GM12878 (cell line): ENCODE measurements around the gene RHCG. TPM values are rescaled to one million over a fixed set of nuclear protein-coding genes. Genes with fewer than 3 reads are reported as not detected.

Source experiments
- ATAC-seq: fragments of 200-7000 bp; cut with Tn5 transposase; 3 replicates; pipeline ENCODE4 v1.9.1; 2020; ENCODE audit warnings: mild to moderate bottlenecking, moderate library complexity
- BruUV-seq: library from RNA; stranded (reverse); fragments of 400-500 nt; replicated peaks from 2 replicates; lab custom pipeline; 2021; lab: Mats Ljungman, UMichigan
- CTCF ChIA-PET: fragments of 300-600 bp; sonication (Branson Sonifier 250); formaldehyde crosslinking; extraction: SDS; loops from one replicate; lab custom pipeline; 2021; ENCODE audit warnings: inconsistent platforms; lab: Yijun Ruan, JAX
- POLR2A ChIA-PET: fragments of 350-600 bp; formaldehyde crosslinking; extraction: SDS; loops from one replicate; lab custom pipeline; 2021; ENCODE audit warnings: inconsistent platforms; lab: Charles Lee
- RAD21 ChIA-PET: fragments of 300-600 bp; sonication (Branson Sonifier 250); formaldehyde crosslinking; loops from one replicate; lab custom pipeline; 2023; ENCODE audit warnings: antibody characterized with exemption; ENCODE audit not compliant: unreplicated experiment; lab: Charles Lee
- SMC1A ChIA-PET: fragments of 300-600 bp; sonication (Branson Sonifier 250); formaldehyde crosslinking; loops from one replicate; lab custom pipeline; 2023; ENCODE audit not compliant: unreplicated experiment, uncharacterized antibody; lab: Charles Lee
- DNase-seq: peaks from one replicate; pipeline ENCODE4 v3.0.0-alpha.2; 2011; ENCODE audit warnings: low read depth, low spot score
- FAIRE-seq: peaks from 3 replicates; lab custom pipeline; 2011; peaks lifted over from hg19 to GRCh38; lab: Jason Lieb, UNC
- H2AFZ ChIP-seq: 2 replicates; pipeline ENCODE4 v1.6.0; 2011; ENCODE audit warnings: low read depth, low read length, control low read depth; ENCODE audit not compliant: control insufficient read depth
- H3K27ac ChIP-seq: 2 replicates; pipeline ENCODE4 v1.5.1; 2011; ENCODE audit warnings: control low read depth; ENCODE audit not compliant: control insufficient read depth, insufficient read depth
- H3K27me3 ChIP-seq, 2 experiments: replicated peaks in 1 of 2; 2 replicates each; pipeline versions ENCODE4 v1.6.0 to v1.6.1; 2011; ENCODE audit warnings: low read length in 1 of 2; ENCODE audit not compliant: control insufficient read depth in 2 of 2, insufficient read depth in 2 of 2
- H3K36me3 ChIP-seq, 2 experiments: 2 replicates each; pipeline ENCODE4 v1.5.1; 2011; ENCODE audit warnings: low read length in 1 of 2; ENCODE audit not compliant: control insufficient read depth in 2 of 2, insufficient read depth in 2 of 2
- H3K4me1 ChIP-seq: 2 replicates; pipeline ENCODE4 v1.6.1; 2011; ENCODE audit warnings: mild to moderate bottlenecking, low read length, moderate library complexity, mixed read lengths; ENCODE audit not compliant: control insufficient read depth, insufficient read depth
- H3K4me2 ChIP-seq: 2 replicates; pipeline ENCODE4 v1.6.0; 2011; ENCODE audit warnings: control low read depth; ENCODE audit not compliant: control insufficient read depth, insufficient read depth
- H3K4me3 ChIP-seq: fragments of 200-600 bp; sonication (generic); 2 replicates; pipeline ENCODE4 v1.5.1; 2016
- H3K79me2 ChIP-seq: 2 replicates; pipeline ENCODE4 v1.6.0; 2011; ENCODE audit warnings: low read length; ENCODE audit not compliant: control insufficient read depth, insufficient read depth
- H3K9ac ChIP-seq: 2 replicates; pipeline ENCODE4 v1.8.0; 2011; ENCODE audit warnings: low read length, control low read depth, mixed read lengths; ENCODE audit not compliant: control insufficient read depth, insufficient read depth
- H3K9me3 ChIP-seq: replicated peaks from 3 replicates; pipeline ENCODE4 v1.5.1; 2011; ENCODE audit warnings: mild to moderate bottlenecking, low read length; ENCODE audit not compliant: control insufficient read depth, insufficient read depth
- H4K20me1 ChIP-seq: 2 replicates; pipeline ENCODE4 v1.6.0; 2011; ENCODE audit not compliant: control insufficient read depth, insufficient read depth
- ATF2 ChIP-seq: IDR thresholded peaks from 2 replicates; pipeline ENCODE4 v1.6.1; 2012; ENCODE audit warnings: low read length, inconsistent platforms
- CHD2 ChIP-seq: IDR thresholded peaks from 2 replicates; pipeline ENCODE4 v1.6.1; 2011; ENCODE audit warnings: low read depth, low read length, improper control_type of control experiment, borderline replicate concordance
- ELK1 ChIP-seq: IDR thresholded peaks from 2 replicates; pipeline ENCODE4 v1.6.1; 2012; ENCODE audit warnings: low read depth, low read length, improper control_type of control experiment
- EP300 ChIP-seq, 2 experiments: fragments of 150-350 bp in 1 of 2; IDR thresholded peaks; 2 replicates each; pipeline ENCODE4 v1.6.1; 2011 to 2012; ENCODE audit warnings: low read depth in 2 of 2, low read length in 2 of 2, borderline replicate concordance in 1 of 2, improper control_type of control experiment in 1 of 2, inconsistent platforms in 1 of 2; ENCODE audit not compliant: control insufficient read depth in 1 of 2
- PML ChIP-seq: IDR thresholded peaks from 2 replicates; pipeline ENCODE4 v1.6.1; 2012; ENCODE audit warnings: low read length, inconsistent platforms
- SMAD1 ChIP-seq: fragments of 450-650 bp; IDR thresholded peaks from 2 replicates; pipeline ENCODE4 v1.6.1; 2018; ENCODE audit warnings: mild to moderate bottlenecking, low read depth; ENCODE audit not compliant: partially characterized antibody
- STAT1 ChIP-seq: fragments of 450-650 bp; conservative IDR thresholded peaks from 2 replicates; pipeline ENCODE4 v1.6.1; 2014; ENCODE audit warnings: antibody characterized with exemption, mild to moderate bottlenecking
- USF2 ChIP-seq: IDR thresholded peaks from 2 replicates; pipeline ENCODE4 v1.6.1; 2011; ENCODE audit warnings: low read depth, low read length, improper control_type of control experiment, borderline replicate concordance
- YY1 ChIP-seq: IDR thresholded peaks from 2 replicates; pipeline ENCODE4 v1.6.1; 2011; ENCODE audit warnings: low read depth, mild to moderate bottlenecking, low read length
- ZBTB33 ChIP-seq: fragments of 450-650 bp; IDR thresholded peaks from 2 replicates; pipeline ENCODE4 v1.6.1; 2017; ENCODE audit warnings: mild to moderate bottlenecking
- ZNF207 ChIP-seq: fragments of 450-650 bp; IDR thresholded peaks from 2 replicates; pipeline ENCODE4 v1.6.1; 2014; ENCODE audit warnings: antibody characterized with exemption, mild to moderate bottlenecking, borderline replicate concordance
- WGBS: methylation state at CpG from one replicate; pipeline ENCODE4 v1.1.6; 2016; ENCODE audit warnings: low lambda C conversion rate; ENCODE audit not compliant: insufficient replicate concordance, insufficient coverage; ENCODE audit errors: missing lambda C conversion rate; 5-methylcytosine and 5-hydroxymethylcytosine counted together
- in situ Hi-C: fragments of 300-500 bp; cut with MboI; formaldehyde crosslinking; loops from 9 replicates; pipeline ENCODE4 v1.14.3; 2018; ENCODE audit warnings: mixed read lengths
- intact Hi-C: fragments of 100-400 bp; cut with micrococcal nuclease; formaldehyde crosslinking; loops from one replicate; pipeline ENCODE4 v1.14.2; 2022; ENCODE audit not compliant: unreplicated experiment
- polyA plus RNA-seq, 11 experiments: library from polyadenylated mRNA; depleted of rRNA in 4 of 11; unstranded in 6 of 11; stranded (reverse) in 5 of 11; fragments of >200 nt; fragmentation: Nextera tagmentation in 4 of 11; fragmentation: Illumina TruSeq in 1 of 11; extraction: Ambion mirVana in 4 of 11; extraction: Trizol in 1 of 11; gene quantifications; 1 replicate in 1 of 11; 2 replicates in 10 of 11; pipeline versions ENCODE4 v1.2.1 to v1.2.3, GENCODE V29; 2011 to 2016; ENCODE audit warnings: inconsistent platforms in 2 of 11, missing spikeins in 2 of 11, low read depth in 1 of 11
- total RNA-seq, 4 experiments: library from RNA; depleted of rRNA in 3 of 4; stranded (reverse); fragments of >200 nt in 3 of 4; fragmentation: Illumina TruSeq in 1 of 4; extraction: Trizol in 1 of 4; gene quantifications; 2 replicates each; pipeline versions ENCODE4 v1.2.1 to v1.2.3, GENCODE V29; 2013 to 2021

Gene RHCG
- total and polyA plus RNA-seq, 10 of the 15 experiments (the other 5 are each of a cell fraction or from before 2014, with no cell fraction given): 0.05 to 0.11 TPM; not detected in 8

GRCh38 chr15:89458440-89458839 lies 37.9 kb downstream of the RHCG start:
- ATAC-seq: no peak
- in situ Hi-C loops: no loop called here
- Histone ChIP-seq H3K4me1 (no peaks in the 10 kb centered on the region), H3K4me3 (no peak overlapping the region), H3K4me2 (no peak overlapping the region), H3K79me2 (no peaks in the 10 kb centered on the region), H4K20me1 (no peaks in the 10 kb centered on the region), H3K27me3 (no peaks in the 10 kb centered on the region), H3K36me3 (no peaks in the 10 kb centered on the region), H3K9ac (no peak overlapping the region), H2AFZ (no peak overlapping the region), H3K9me3 (peaks cover 2% of the 10 kb centered on the region), H3K27ac (no peak overlapping the region)
- BruUV-seq: no TSS peak
- intact Hi-C loops: no loop called here
- FAIRE-seq: no peak
- 2% methylated on average over 4 of the region's 4 CpGs for WGBS
- SMC1A ChIA-PET: no interaction called here
- DNase-seq: no peak
- CTCF ChIA-PET: interaction anchor here (1.8 to 9.5 kb wide), 2 partner anchors 14 to 99 kb away, joined by 7 to 58 read pairs; no protein-coding TSS in a partner anchor
- POLR2A ChIA-PET: no interaction called here
- RAD21 ChIA-PET: no interaction called here
- TF ChIP-seq YY1 (no peak), USF2 (no peak), SMAD1 (no peak), EP300 (IDR thresholded peaks at IDR 0.05; ENCODE audit: borderline replicate concordance in 1 of 2, control insufficient read depth in 1 of 2, low read depth in 2 of 2, low read length in 2 of 2) (no peak), PML (no peak), ZBTB33 (no peak), CHD2 (no peak), ZNF207 (no peak), ATF2 (no peak), ELK1 (no peak), STAT1 (no peak)
